IPS-18c (cell line): ENCODE data around the gene ATXN2L.
"Not testable (repeated sequence)": the region's sequence is repeated elsewhere in the genome, so short reads cannot be mapped to it uniquely, and the experiment has no call there.

ENCODE experiments used
- H3K4me3 ChIP-seq: 2 replicates; pipeline ENCODE4 v1.7.0; 2013; ENCODE audit warnings: low read depth, mild to moderate bottlenecking, low read length, moderate library complexity; ENCODE audit not compliant: insufficient read depth
- H3K9me3 ChIP-seq: one replicate; pipeline ENCODE4 v1.6.1; 2013; ENCODE audit warnings: mild to moderate bottlenecking, low read length, moderate library complexity; ENCODE audit not compliant: control insufficient read depth, insufficient read depth

Gene ATXN2L

GRCh38 chr16:28863929-28864793 lies 41.4 kb downstream of the ATXN2L start:
- H3K4me3 ChIP-seq = peak overlapping the region; percentile 97
- H3K9me3 ChIP-seq = peaks cover 2% of the 10 kb centered on the region

GRCh38 chr16:28865001-28865688 lies 42.3 kb downstream of the ATXN2L start:
- peaks cover 2% of the 10 kb centered on the region for H3K9me3 ChIP-seq
- H3K4me3 ChIP-seq = peak overlapping the region; percentile 97

- Histone ChIP-seq H3K4me3 (no peak overlapping the region), H3K9me3 (peaks cover 2% of the 10 kb centered on the region)
Measured at GRCh38 chr16:28865722-28866453, 43.1 kb downstream of the ATXN2L start.

GRCh38 chr16:28866454-28866804 lies 43.6 kb downstream of the ATXN2L start:
- H3K4me3 ChIP-seq = no peak overlapping the region
- H3K9me3 ChIP-seq = peaks cover 2% of the 10 kb centered on the region

- no peak overlapping the region for H3K4me3 ChIP-seq
- peaks cover 2% of the 10 kb centered on the region for H3K9me3 ChIP-seq
Measured at GRCh38 chr16:28867241-28867640, 44.4 kb downstream of the ATXN2L start.

GRCh38 chr16:28867646-28868045 lies 44.8 kb downstream of the ATXN2L start:
- H3K9me3 ChIP-seq = not testable (repeated sequence)

GRCh38 chr16:28869201-28869600 lies 46.4 kb downstream of the ATXN2L start:
- no peak overlapping the region for H3K4me3 ChIP-seq
- peaks cover 2% of the 10 kb centered on the region for H3K9me3 ChIP-seq

More at GRCh38 chr16:28867646-28868045, 44.8 kb downstream of the ATXN2L start:
- H3K4me3 ChIP-seq = not testable (repeated sequence)

GRCh38 chr16:28872952-28873351 lies 50.2 kb downstream of the ATXN2L start:
- H3K4me3 ChIP-seq = no peak overlapping the region
- H3K9me3 ChIP-seq = no peaks in the 10 kb centered on the region

- H3K4me3 ChIP-seq = no peak overlapping the region
- no peaks in the 10 kb centered on the region for H3K9me3 ChIP-seq
Measured at GRCh38 chr16:28873543-28874201, 50.9 kb downstream of the ATXN2L start.

GRCh38 chr16:28874406-28874805 lies 51.6 kb downstream of the ATXN2L start:
- no peak overlapping the region for H3K4me3 ChIP-seq
- H3K9me3 ChIP-seq = no peaks in the 10 kb centered on the region

GRCh38 chr16:28875134-28876018 lies 52.6 kb downstream of the ATXN2L start:
- Histone ChIP-seq H3K4me3 (no peak overlapping the region), H3K9me3 (no peaks in the 10 kb centered on the region)

GRCh38 chr16:28876019-28876659 lies 53.3 kb downstream of the ATXN2L start:
- no peak overlapping the region for H3K4me3 ChIP-seq

GRCh38 chr16:28876973-28877654 lies 54.3 kb downstream of the ATXN2L start:
- Histone ChIP-seq H3K9me3 (no peaks in the 10 kb centered on the region), H3K4me3 (no peak overlapping the region)

More at GRCh38 chr16:28876019-28876659, 53.3 kb downstream of the ATXN2L start:
- no peaks in the 10 kb centered on the region for H3K9me3 ChIP-seq

- Histone ChIP-seq H3K4me3 (no peak overlapping the region), H3K9me3 (no peaks in the 10 kb centered on the region)
Measured at GRCh38 chr16:28877655-28878000, 54.8 kb downstream of the ATXN2L start.

- no peaks in the 10 kb centered on the region for H3K9me3 ChIP-seq
- peak within 1 kb of the TSS; percentile 83 for H3K4me3 ChIP-seq
Measured at GRCh38 chr16:28878083-28878926, 55.5 kb downstream of the ATXN2L start, which contains the start of gene ATP2A1. TSS of gene ATP2A1 (plus strand) at chr16:28878488. CDS start at chr16:28878672, 184 bp downstream.
